Measurements from ENCODE around the gene CIITA.

CIITA gene

DNA sequence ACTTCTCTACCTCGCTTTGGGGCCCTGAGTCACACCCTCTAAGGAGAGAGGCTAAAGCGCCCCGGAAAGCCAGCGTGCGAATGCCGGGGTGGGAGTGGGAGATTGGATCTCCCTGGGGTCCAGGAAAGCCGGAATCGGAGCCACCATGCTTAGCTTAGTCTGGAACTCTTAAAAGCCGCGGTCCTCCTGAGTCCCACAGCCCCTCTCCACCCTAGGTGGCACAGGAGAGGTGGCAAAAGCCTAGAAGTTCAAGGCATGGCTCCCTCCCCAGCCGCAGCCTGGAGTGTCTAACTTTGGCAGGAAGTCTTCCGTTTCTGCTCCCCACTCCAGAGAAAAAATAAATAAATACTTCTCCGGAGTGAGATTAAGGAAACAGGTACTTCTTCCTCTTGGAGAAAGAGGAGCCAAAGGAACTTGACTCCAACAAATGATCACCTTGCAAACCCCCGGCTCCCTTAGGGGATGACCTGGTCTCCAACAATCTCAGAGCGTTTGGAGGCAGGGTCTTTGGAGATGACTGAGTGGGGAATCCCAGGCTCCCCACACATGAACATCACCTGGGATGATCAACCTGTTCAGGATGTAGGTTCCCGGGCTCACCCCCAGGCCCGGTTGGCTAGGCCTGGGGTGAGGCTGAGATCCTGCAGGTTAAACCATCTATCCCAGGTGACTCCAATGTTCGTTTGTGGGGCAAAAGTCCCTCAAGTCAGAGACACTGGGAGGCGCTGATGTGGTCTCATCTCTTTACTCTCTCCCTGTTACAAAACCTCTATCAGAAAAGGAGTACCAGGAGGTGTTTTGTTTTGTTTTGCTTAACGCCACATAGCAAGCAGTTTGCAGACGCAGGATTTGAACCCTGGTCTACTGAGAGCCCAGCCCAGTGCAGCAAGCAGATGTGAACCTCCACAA is 2.9 kb downstream of the CIITA start:
- DNase-seq: no peak

- DNase-seq: no peak
Measured at GRCh38 chr16:10880594-10881452, 3.8 kb downstream of the CIITA start.

- no peak for DNase-seq
Measured at GRCh38 chr16:10881479-10882030, 4.6 kb downstream of the CIITA start.

- no peak for DNase-seq
Measured at GRCh38 chr16:10883004-10883403, 6.0 kb downstream of the CIITA start.

- no peak for DNase-seq
Measured at GRCh38 chr16:10885246-10885645, 8.2 kb downstream of the CIITA start.

GRCh38 chr16:10888320-10888937 is 11.4 kb downstream of the CIITA start:
- no peak for DNase-seq

- no peak for DNase-seq
Measured at GRCh38 chr16:10889855-10890254, 12.9 kb downstream of the CIITA start.

DNA sequence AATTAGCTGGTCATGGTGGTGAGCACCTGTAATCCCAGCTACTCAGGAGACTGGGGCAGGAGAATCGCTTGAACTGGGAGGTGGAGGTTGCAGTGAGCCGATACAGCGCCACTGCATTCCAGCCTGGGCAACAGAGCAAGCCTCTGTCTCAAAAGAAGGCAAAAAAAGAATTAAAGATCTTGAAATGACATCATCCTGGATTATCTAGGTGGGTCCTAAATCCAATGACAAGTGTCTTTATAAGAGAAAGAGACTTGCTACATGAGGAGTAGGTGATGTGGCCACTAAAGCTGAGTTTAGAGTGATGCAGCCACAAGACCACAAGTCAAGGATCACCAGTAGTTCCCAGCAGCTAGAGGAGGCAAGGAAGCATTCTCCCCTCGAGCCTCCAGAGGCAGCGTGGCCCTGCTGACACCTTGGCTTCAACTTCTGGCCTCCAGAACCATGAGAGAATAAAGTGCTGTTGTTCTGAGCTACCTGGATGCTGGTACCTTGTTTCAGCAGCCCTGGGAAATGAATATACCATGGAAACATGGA is 15.8 kb downstream of the CIITA start:
- DNase-seq: no peak

- DNase-seq: no peak
Measured at GRCh38 chr16:10895053-10895946, 18.3 kb downstream of the CIITA start.

DNA sequence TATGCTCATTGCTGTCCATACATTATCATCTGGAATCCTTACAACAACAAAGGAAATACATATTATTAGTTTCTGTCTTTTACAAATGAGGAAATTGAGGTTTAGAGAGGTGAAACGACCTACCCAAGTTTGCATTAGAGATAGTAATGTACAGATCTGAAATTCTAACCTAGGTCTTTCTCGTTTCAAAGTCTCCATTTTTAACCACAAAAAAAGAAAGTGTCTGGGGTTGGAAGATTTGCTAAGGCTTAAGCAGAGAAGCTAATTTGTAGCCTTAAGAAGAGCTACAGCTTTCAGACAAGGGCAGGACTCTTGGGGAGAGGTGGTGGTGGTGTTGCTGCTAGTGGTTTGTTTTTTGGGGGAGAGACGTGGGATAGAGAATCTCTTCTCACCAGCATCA is 19.2 kb downstream of the CIITA start:
- DNase-seq: no peak

DNA sequence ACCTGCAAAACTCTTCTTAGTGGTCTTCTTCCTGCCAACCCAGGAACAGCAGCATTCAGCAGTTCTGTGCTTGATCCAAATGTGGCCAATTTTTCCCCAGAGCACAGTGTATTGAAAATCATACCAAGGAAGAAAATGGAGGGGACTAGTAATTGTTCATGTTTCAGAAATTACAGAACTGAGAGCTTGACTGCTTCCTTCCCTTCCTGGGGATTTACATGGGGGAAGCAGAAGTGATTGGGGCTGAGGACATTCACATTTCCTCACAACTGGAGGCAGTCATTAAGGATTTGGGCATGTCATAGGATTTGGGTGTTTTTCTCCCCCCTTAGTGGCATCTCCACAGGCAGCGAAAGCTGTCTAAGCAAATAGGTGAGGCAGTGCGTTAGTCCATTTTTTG is 19.7 kb downstream of the CIITA start:
- DNase-seq: no peak

- DNase-seq: no peak
Measured at GRCh38 chr16:10897134-10897533, 20.1 kb downstream of the CIITA start.

GRCh38 chr16:10902999-10903398 is 26.0 kb downstream of the CIITA start:
- no peak for DNase-seq

- no peak for DNase-seq
Measured at GRCh38 chr16:10906482-10906881, 29.5 kb downstream of the CIITA start.

GRCh38 chr16:10906914-10907756 is 30.1 kb downstream of the CIITA start:
- no peak for DNase-seq

- no peak for DNase-seq
Measured at GRCh38 chr16:10907757-10908045, 30.7 kb downstream of the CIITA start.

DNA sequence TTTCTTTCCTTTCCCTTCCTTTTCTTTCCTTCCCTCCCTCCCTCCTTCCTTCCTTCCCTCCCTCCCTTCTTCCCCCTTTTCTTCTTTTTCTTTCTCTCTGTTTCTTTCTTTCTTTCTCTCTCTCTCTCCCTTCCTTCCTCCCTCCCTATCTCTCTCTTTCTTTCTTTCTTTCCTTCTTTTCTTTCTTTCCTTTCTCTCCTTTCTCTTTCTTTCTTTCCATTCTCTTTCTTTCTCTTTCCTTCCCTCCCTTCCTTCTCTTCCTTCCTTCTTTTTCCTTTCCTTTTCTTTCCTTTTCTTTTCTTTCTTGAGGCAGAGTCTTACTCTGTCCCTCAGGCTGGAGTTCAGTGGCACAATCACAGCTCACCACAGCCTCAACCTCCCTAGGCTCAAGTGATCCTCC is 34.3 kb downstream of the CIITA start:
- no peak for DNase-seq

DNA sequence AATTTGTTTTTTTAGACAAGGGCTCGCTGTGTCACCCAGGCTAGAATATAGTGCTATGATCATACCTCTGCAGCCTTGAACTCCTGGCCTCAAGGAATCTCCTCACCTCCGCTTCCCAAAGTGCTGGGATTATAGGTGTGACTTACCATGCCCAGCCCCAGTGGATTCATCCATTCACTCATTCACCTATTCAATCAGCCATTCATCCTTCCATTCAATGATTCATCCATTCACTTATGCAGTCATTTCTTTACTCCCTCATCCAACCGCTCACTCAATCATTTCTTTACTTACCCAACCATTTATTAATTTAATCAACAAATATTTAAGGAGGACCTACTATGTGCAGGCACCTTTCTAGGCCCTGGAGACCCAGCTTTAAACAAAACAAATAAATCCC is 39.5 kb downstream of the CIITA start:
- no peak for DNase-seq

GRCh38 chr16:10918294-10919002 is 41.4 kb downstream of the CIITA start:
- peak; percentile 46 for DNase-seq

- no peak for DNase-seq
Measured at GRCh38 chr16:10919003-10919351, 42.0 kb downstream of the CIITA start.

Measured in 8988T (cell line).